ENCODE results near the gene STAG2.

- TF ChIP-seq CTCF (IDR thresholded peaks at IDR 0.05 in 8 of 11, conservative IDR thresholded peaks at IDR 0.05 in 3 of 11): no peak
- no peak for TF ChIP-seq POLR2A (IDR thresholded peaks at IDR 0.05)
These were observed 184.2 kb downstream of the STAG2 start for GRCh38 chrX:124145749-124146148.
